Measurements from ENCODE around the gene BPIFB1. TPM values are rescaled to one million over a fixed set of nuclear protein-coding genes. Genes with fewer than 3 reads are reported as not detected.

The BPIFB1 gene
- total and polyA plus RNA-seq, 2 donors (not counting 3 experiments of a cell fraction or from before 2014, with no cell fraction given), result not detected

- no peak for TF ChIP-seq EZH2 (IDR thresholded peaks at IDR 0.05; ENCODE audit: borderline replicate concordance, low read depth, low read length, severe bottlenecking)
- TF ChIP-seq, protein P1, sequence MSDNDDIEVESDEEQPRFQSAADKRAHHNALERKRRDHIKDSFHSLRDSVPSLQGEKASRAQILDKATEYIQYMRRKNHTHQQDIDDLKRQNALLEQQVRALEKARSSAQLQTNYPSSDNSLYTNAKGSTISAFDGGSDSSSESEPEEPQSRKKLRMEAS (IDR thresholded peaks at IDR 0.05; ENCODE audit: insufficient read depth, insufficient read length), result no peak
- no peak for TF ChIP-seq POLR2AphosphoS5 (IDR thresholded peaks at IDR 0.05; ENCODE audit: insufficient read depth, low read depth, low read length)
- no peak for TF ChIP-seq POLR2A (IDR thresholded peaks at IDR 0.05; ENCODE audit: low read depth, low read length)
- no peak for TF ChIP-seq JUN (IDR thresholded peaks at IDR 0.05; ENCODE audit: borderline replicate concordance, insufficient read depth, insufficient read length, low read depth)
- no peak for TF ChIP-seq MYC (IDR thresholded peaks at IDR 0.05; ENCODE audit: low read depth, low read length)
- ChIA-PET POLR2A (no interaction called here), CTCF (interaction anchor here (0.5 to 1.5 kb wide), 3 partner anchors 13 to 374 kb away, joined by 3 read pairs; no protein-coding TSS in a partner anchor)
- Histone ChIP-seq H3K9ac (replicated peaks; ENCODE audit: extremely low read depth, insufficient read depth, low read length) (no peak overlapping the region), H3K27me3 (ENCODE audit: control insufficient read depth in 2 of 2, insufficient read depth in 2 of 2, low read length in 2 of 2) (peaks cover 0 to 8% of the 10 kb centered on the region in 2 experiments), H3K79me2 (ENCODE audit: control insufficient read depth, insufficient read depth, low read length) (no peaks in the 10 kb centered on the region), H3K36me3 (ENCODE audit: control insufficient read depth in 2 of 2, extremely low read depth in 1 of 2, insufficient read depth in 2 of 2, low read length in 2 of 2) (no peaks in the 10 kb centered on the region), H4K20me1 (replicated peaks; ENCODE audit: control insufficient read depth, extremely low read depth, insufficient read depth, low read length) (no peaks in the 10 kb centered on the region), H3K27ac (ENCODE audit: insufficient read depth, low read depth, low read length) (no peak overlapping the region), H3K4me2 (ENCODE audit: insufficient read depth, low read length) (no peak overlapping the region), H3K4me1 (ENCODE audit: control insufficient read depth, extremely low read depth, insufficient read depth, low read length) (no peaks in the 10 kb centered on the region), H3K9me3 (replicated peaks; ENCODE audit: control insufficient read depth, insufficient read depth, low read length) (no peaks in the 10 kb centered on the region), H3K4me3 (replicated peaks in 1 of 3; ENCODE audit: insufficient read depth in 1 of 3, low read depth in 1 of 3, low read length in 3 of 3) (no peak overlapping the region), H3K9me1 (replicated peaks; ENCODE audit: control insufficient read depth, extremely low read depth, insufficient read depth, low read length) (no peaks in the 10 kb centered on the region), H2AFZ (ENCODE audit: low read depth, low read length) (no peak overlapping the region)
- no TSS peak for BruUV-seq (replicated peaks)
- FAIRE-seq, result no peak
- dilution Hi-C loops (cut with MboI; ENCODE audit: extremely low pct_ligation_motif_present, low sequenced_read_pairs), result no loop called here
- no peak for DNase-seq (ENCODE audit: low read depth, low spot score)
- intact Hi-C loops (cut with micrococcal nuclease), result no loop called here
Observed at GRCh38 chr20:33275871-33276270, 7.1 kb upstream of the BPIFB1 start.

- Histone ChIP-seq H3K4me1 (ENCODE audit: control insufficient read depth, extremely low read depth, insufficient read depth, low read length) (no peaks in the 10 kb centered on the region), H3K27me3 (ENCODE audit: control insufficient read depth in 2 of 2, insufficient read depth in 2 of 2, low read length in 2 of 2) (peaks cover 0 to 8% of the 10 kb centered on the region in 2 experiments), H4K20me1 (replicated peaks; ENCODE audit: control insufficient read depth, extremely low read depth, insufficient read depth, low read length) (no peaks in the 10 kb centered on the region), H3K36me3 (ENCODE audit: control insufficient read depth in 2 of 2, extremely low read depth in 1 of 2, insufficient read depth in 2 of 2, low read length in 2 of 2) (no peaks in the 10 kb centered on the region), H3K9me1 (replicated peaks; ENCODE audit: control insufficient read depth, extremely low read depth, insufficient read depth, low read length) (no peaks in the 10 kb centered on the region), H2AFZ (ENCODE audit: low read depth, low read length) (no peak overlapping the region), H3K79me2 (ENCODE audit: control insufficient read depth, insufficient read depth, low read length) (no peaks in the 10 kb centered on the region), H3K27ac (ENCODE audit: insufficient read depth, low read depth, low read length) (no peak overlapping the region), H3K9me3 (replicated peaks; ENCODE audit: control insufficient read depth, insufficient read depth, low read length) (no peaks in the 10 kb centered on the region), H3K9ac (replicated peaks; ENCODE audit: extremely low read depth, insufficient read depth, low read length) (no peak overlapping the region), H3K4me3 (replicated peaks in 1 of 3; ENCODE audit: insufficient read depth in 1 of 3, low read depth in 1 of 3, low read length in 3 of 3) (no peak overlapping the region), H3K4me2 (ENCODE audit: insufficient read depth, low read length) (no peak overlapping the region)
- no peak for FAIRE-seq
- CTCF ChIA-PET, result interaction anchor here (1.5 kb wide), 1 partner anchor 14 kb away, joined by 3 read pairs; no protein-coding TSS in a partner anchor
- no peak for DNase-seq (ENCODE audit: low read depth, low spot score)
- BruUV-seq (replicated peaks), result no TSS peak
- dilution Hi-C loops (cut with MboI; ENCODE audit: extremely low pct_ligation_motif_present, low sequenced_read_pairs), result no loop called here
- POLR2A ChIA-PET, result no interaction called here
- intact Hi-C loops (cut with micrococcal nuclease), result no loop called here
- TF ChIP-seq EZH2 (IDR thresholded peaks at IDR 0.05; ENCODE audit: borderline replicate concordance, low read depth, low read length, severe bottlenecking), result no peak
- no peak for TF ChIP-seq POLR2A (IDR thresholded peaks at IDR 0.05; ENCODE audit: low read depth, low read length)
- no peak for TF ChIP-seq GATA2 (IDR thresholded peaks at IDR 0.05; ENCODE audit: insufficient read depth, insufficient read length, low read depth, low read length)
- TF ChIP-seq FOS (IDR thresholded peaks at IDR 0.05; ENCODE audit: borderline replicate concordance, insufficient read depth, low read length), result no peak
- TF ChIP-seq, protein P1 (IDR thresholded peaks at IDR 0.05; ENCODE audit: insufficient read depth, insufficient read length), result no peak
- TF ChIP-seq JUN (IDR thresholded peaks at IDR 0.05; ENCODE audit: borderline replicate concordance, insufficient read depth, insufficient read length, low read depth), result no peak
Observed at GRCh38 chr20:33276303-33277113, 6.5 kb upstream of the BPIFB1 start.
